Measurements from ENCODE around the gene PNMA6F.
"Not testable (repeated sequence)": the region's sequence is repeated elsewhere in the genome, so short reads cannot be mapped to it uniquely, and the experiment has no call there.

Gene PNMA6F

GRCh38 chrX:153334654-153335295, 13.2 kb upstream of the PNMA6F start:
- no peak for DNase-seq

- DNase-seq, result peak; percentile 55
These were observed 12.5 kb upstream of the PNMA6F start, which contains the start of gene ZNF275 for GRCh38 chrX:153333821-153334653. TSS of gene ZNF275 (plus strand) at chrX:153334153. CDS start at chrX:153336680, 2,527 bp downstream.

GRCh38 chrX:153333266-153333665, 11.7 kb upstream of the PNMA6F start:
- no peak for DNase-seq

GRCh38 chrX:153327561-153327960, 6.0 kb upstream of the PNMA6F start:
- no peak for DNase-seq

GRCh38 chrX:153320555-153321184, 897 bp downstream of the PNMA6F start:
- no peak for DNase-seq

- not testable (repeated sequence) for DNase-seq
These were observed 1.5 kb downstream of the PNMA6F start for GRCh38 chrX:153320047-153320443.

GRCh38 chrX:153319295-153320046, 2.1 kb downstream of the PNMA6F start:
- no peak for DNase-seq

- DNase-seq, result no peak
These were observed 2.8 kb downstream of the PNMA6F start for GRCh38 chrX:153318811-153319210.

GRCh38 chrX:153317996-153318722, 3.4 kb downstream of the PNMA6F start:
- DNase-seq, result no peak

- no peak for DNase-seq
These were observed 4.3 kb downstream of the PNMA6F start for GRCh38 chrX:153317306-153317705.

- DNase-seq, result no peak
These were observed 8.7 kb downstream of the PNMA6F start for GRCh38 chrX:153312842-153313241.

- DNase-seq, result no peak
These were observed 9.5 kb downstream of the PNMA6F start for GRCh38 chrX:153312041-153312440.

GRCh38 chrX:153310901-153311300, 10.7 kb downstream of the PNMA6F start:
- no peak for DNase-seq

- DNase-seq, result no peak
These were observed 14.0 kb downstream of the PNMA6F start for GRCh38 chrX:153307276-153308178.

GRCh38 chrX:153306527-153307115, 14.9 kb downstream of the PNMA6F start:
- DNase-seq, result no peak

GRCh38 chrX:153305972-153306371, 15.6 kb downstream of the PNMA6F start:
- DNase-seq, result no peak

- DNase-seq, result no peak
These were observed 16.4 kb downstream of the PNMA6F start for GRCh38 chrX:153304988-153305736.

GRCh38 chrX:153303276-153304262, 18.0 kb downstream of the PNMA6F start:
- DNase-seq, result no peak

- DNase-seq, result no peak
These were observed 18.8 kb downstream of the PNMA6F start for GRCh38 chrX:153302796-153303195.
